K562 (cell line): ENCODE results near the gene RPTOR.

Experiments used
- EP300 ChIP-seq: IDR thresholded peaks from 2 replicates; pipeline ENCODE4 v1.6.1; 2012; ENCODE audit warnings: low read length, improper control_type of control experiment
- IRF1 ChIP-seq: sonication (generic); formaldehyde crosslinking; IDR thresholded peaks from 2 replicates; pipeline ENCODE4 v1.8.0; 2022; ENCODE audit warnings: missing genetic modification reagents, mild to moderate bottlenecking, borderline replicate concordance
- MTA1 ChIP-seq: fragments of 450-650 bp; IDR thresholded peaks from 2 replicates; pipeline ENCODE4 v1.6.1; 2017; ENCODE audit warnings: borderline replicate concordance
- NELFE ChIP-seq: IDR thresholded peaks from 2 replicates; pipeline ENCODE4 v1.6.1; 2011; ENCODE audit warnings: mild to moderate bottlenecking; ENCODE audit not compliant: insufficient read depth, insufficient read length
- NFE2 ChIP-seq: IDR thresholded peaks from 2 replicates; pipeline ENCODE4 v1.6.1; 2014; ENCODE audit warnings: antibody characterized with exemption, low read depth
- OTX1 ChIP-seq: fragments of 450-650 bp; formaldehyde crosslinking; IDR thresholded peaks from 2 replicates; pipeline ENCODE4 v1.4.0; 2022; ENCODE audit warnings: mild to moderate bottlenecking
- PREB ChIP-seq: sonication (generic); formaldehyde crosslinking; IDR thresholded peaks from 2 replicates; pipeline ENCODE4 v1.8.1; 2023; ENCODE audit warnings: mild to moderate bottlenecking, missing genetic modification reagents
- RAD21 ChIP-seq, 2 experiments: fragments of 250-450 bp in 1 of 2; fragments of 450-650 bp in 1 of 2; sonication (Bioruptor Pico) in 1 of 2; formaldehyde crosslinking in 1 of 2; IDR thresholded peaks in 1 of 2; conservative IDR thresholded peaks in 1 of 2; 2 replicates each; pipeline versions ENCODE4 v1.4.0 to v1.8.0; 2020 to 2022; ENCODE audit warnings: mild to moderate bottlenecking in 2 of 2, moderate library complexity in 1 of 2
- RCOR1 ChIP-seq, 2 experiments: IDR thresholded peaks; 2 replicates each; pipeline ENCODE4 v1.6.1; 2012; ENCODE audit warnings: low read depth in 2 of 2, low read length in 2 of 2, borderline replicate concordance in 1 of 2, improper control_type of control experiment in 1 of 2
- SP1 ChIP-seq: sonication (generic); formaldehyde crosslinking; IDR thresholded peaks from 2 replicates; pipeline ENCODE4 v1.8.1; 2022; ENCODE audit warnings: mild to moderate bottlenecking, missing genetic modification reagents
- THAP7 ChIP-seq: fragments of 250-450 bp; sonication (Bioruptor Pico); IDR thresholded peaks from 2 replicates; pipeline ENCODE4 v1.5.0; 2021
- ZNF174 ChIP-seq: fragments of 250-450 bp; sonication (Bioruptor Pico); IDR thresholded peaks from 2 replicates; pipeline ENCODE4 v1.4.0; 2020; ENCODE audit warnings: mild to moderate bottlenecking
- ZNF263 ChIP-seq: sonication (generic); formaldehyde crosslinking; IDR thresholded peaks from 2 replicates; pipeline ENCODE4 v1.8.0; 2022; ENCODE audit warnings: mild to moderate bottlenecking, missing genetic modification reagents, borderline replicate concordance

GRCh38 chr17:80891397-80892018 lies 346.9 kb downstream of the RPTOR start:
- no peak for TF ChIP-seq ZNF263 (CRISPR knock-in tag)
- TF ChIP-seq IRF1 (CRISPR knock-in tag): no peak
- no peak for TF ChIP-seq ZNF174
- no peak for TF ChIP-seq MTA1
- TF ChIP-seq RCOR1 (IDR thresholded peaks at IDR 0.05; ENCODE audit: borderline replicate concordance in 1 of 2, low read depth in 2 of 2, low read length in 2 of 2): no peak
- TF ChIP-seq NFE2: 0 out of 2 replicates have a peak, but pooled peaks have one; percentile 20
- no peak for TF ChIP-seq RAD21 (CRISPR knock-in tag; conservative IDR thresholded peaks at IDR 0.05 in 1 of 2, IDR thresholded peaks at IDR 0.05 in 1 of 2)
- TF ChIP-seq OTX1 (CRISPR knock-in tag): no peak
- TF ChIP-seq SP1: no peak
- TF ChIP-seq EP300: no peak
- TF ChIP-seq THAP7 (CRISPR knock-in tag): no peak
- TF ChIP-seq PREB: no peak
- no peak for TF ChIP-seq NELFE
